GM19452 (cell line): ENCODE results near the gene ACTR8.

ENCODE experiments used
- ATAC-seq: cut with Tn5 transposase; IDR thresholded peaks from one replicate; pipeline ENCODE4 v1.9.1; 2021; ENCODE audit not compliant: unreplicated experiment

Gene ACTR8

DNA sequence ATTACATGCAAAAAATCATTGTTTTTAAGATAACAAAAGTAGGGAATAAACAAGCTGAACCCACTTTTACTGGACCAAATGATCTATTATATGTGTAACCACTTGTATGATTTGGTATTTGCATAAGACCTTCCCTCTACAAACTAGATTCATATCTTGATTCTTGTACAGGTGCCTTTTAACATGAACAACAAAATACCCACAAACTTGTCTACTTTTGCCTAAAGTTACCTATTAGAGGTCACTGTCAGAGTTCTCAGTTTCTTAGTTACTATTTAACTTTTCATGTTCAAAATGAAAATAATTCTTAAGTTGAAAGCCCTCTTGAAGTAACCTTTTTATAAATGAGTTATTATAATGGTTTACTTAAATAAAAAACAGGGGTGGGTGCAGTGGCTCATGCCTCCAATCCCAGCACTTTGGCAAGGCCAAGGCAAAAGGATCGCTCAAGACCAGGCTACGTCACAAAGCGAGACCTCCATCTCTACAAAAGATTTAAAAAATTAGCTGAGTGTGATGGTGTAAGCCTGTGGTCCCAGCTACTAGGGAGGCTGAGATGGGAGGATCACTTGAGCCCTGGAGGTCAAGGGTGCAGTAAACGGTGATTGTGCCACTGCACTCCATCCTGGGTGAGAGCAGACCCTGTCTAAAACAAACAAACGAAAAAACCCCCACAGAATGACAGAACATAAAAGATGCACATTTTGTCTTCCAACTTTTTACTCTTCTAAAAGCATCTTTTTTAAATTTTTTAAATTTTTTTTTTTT, 16.0 kb downstream of the ACTR8 start:
- peak; percentile 80 for ATAC-seq

- no peak for ATAC-seq
These were observed 18.8 kb downstream of the ACTR8 start for GRCh38 chr3:53863145-53863544.

- no peak for ATAC-seq
These were observed 19.7 kb downstream of the ACTR8 start for GRCh38 chr3:53862241-53862640.

DNA sequence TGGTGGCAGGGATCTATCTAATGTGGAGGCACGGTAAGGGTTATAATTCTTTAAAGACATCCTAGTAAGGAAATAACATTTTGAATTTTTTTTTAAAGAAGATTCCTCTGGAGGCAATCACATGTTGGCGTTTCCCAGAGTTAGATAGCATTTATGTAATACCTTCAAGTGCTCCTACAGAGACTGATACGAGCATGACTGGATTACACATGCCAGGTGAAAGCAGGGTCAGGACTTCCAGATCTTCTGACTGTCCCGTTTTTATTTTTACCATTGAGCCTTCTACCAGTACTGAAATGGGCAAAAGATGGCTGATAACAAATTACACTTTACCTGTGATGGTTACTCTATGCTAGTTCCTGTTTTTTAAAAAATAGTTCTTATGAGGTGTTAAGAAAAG, 21.8 kb downstream of the ACTR8 start:
- ATAC-seq = no peak

GRCh38 chr3:53859178-53859577, 22.8 kb downstream of the ACTR8 start:
- no peak for ATAC-seq

DNA sequence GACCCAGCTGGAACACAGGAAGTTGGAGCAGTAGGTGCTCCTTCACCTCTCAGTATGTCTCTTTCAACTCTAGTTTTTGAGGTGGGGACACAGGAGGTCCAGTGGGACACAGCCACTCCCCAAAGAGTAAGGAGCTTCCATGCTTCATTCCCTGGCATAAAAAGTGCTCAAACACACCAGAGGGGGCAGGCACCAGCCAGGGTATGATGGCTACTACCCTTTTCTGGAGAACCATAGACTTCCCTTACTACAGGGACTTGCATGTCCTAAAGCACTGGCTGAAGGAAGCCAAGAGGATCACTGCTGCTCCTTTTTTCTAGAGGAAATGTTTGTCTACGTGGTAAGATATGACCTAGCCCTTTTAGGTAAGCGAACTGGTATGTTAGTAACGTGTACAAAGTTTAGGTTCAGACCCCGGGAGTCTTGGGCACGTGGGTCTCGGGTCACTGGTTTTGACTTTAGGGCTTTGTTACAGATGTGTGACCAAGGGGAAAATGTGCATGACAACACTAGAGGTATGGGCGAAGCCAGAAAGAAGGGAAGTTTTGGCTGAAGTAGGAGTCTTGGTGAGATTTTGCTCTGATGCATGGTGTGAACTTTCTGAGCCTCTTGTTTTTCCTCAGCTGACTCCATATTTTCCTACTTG, 23.7 kb downstream of the ACTR8 start:
- no peak for ATAC-seq

GRCh38 chr3:53856964-53857363, 25.0 kb downstream of the ACTR8 start:
- ATAC-seq = no peak

GRCh38 chr3:53850895-53851294, 31.1 kb downstream of the ACTR8 start:
- ATAC-seq = no peak

DNA sequence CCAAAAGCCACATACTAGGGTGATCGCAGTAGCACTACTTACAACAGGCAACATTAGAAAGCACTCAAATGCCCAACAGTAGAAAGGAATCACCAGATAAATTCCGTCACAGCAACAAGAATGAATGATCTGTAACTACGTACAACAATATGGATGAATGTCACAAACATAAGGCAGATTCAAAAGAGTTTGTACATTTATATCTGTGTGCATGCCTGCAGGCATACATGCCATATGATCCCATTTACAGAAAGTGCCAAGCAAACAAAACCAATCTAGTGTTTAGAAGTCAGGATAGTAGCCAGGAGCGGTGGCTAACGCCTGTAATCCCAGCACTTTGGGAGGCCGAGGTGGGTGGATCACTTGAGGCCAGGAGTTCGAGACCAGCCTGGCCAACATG, 32.0 kb downstream of the ACTR8 start:
- ATAC-seq = no peak

DNA sequence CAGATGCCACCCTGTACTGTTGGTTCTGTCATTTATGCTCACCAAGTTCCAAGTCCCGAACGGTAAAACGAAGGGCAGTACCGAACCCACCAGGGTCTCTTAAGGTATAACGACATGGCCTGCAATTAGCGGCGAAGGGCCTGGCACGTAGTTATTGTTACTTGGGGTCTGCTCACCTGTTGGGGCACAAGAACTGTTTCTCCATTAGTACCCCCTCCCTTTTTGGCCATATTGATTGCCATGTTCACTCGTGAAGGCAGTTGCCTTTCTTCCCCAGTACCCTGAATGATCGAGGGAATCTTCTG, 35.1 kb downstream of the ACTR8 start:
- ATAC-seq = no peak

DNA sequence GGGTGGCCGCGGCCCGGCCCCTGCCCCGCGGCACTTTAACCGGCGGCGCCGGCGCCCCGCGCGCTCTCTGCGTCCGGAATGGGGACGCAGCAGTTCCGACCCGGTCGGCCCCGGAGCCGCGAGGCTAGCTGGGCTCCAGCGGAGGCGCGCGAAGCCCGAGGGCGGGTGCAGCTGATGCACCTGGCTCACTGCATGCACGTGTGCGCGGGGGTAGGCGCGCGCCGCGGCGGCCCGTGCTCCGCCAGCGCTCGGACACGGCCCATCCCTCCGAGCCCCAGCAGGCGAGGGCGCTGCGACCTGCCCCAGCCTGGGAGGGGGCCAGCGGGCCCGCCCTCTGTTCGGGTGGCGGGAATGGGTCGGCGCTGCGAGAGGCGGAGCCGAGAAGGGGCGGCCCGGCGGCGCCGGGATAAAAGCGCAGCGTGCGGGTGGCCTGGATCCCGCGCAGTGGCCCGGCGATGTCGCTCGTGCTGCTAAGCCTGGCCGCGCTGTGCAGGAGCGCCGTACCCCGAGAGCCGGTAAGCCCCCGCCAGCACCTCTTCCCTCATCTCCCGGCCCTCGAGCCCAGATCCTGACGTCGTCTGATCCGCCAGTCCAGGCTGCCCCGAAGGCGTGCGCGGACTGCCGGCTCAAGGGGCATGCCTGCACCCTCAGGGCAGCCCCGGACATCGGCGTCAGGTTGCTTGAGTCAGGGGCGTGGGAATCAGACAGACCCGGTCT, 35.7 kb downstream of the ACTR8 start, which contains the start of the genes CHDH and IL17RB:
Gene CHDH (minus strand): TSS at position 286 of the 717 bp plus-strand sequence. CDS start 22,411 bp downstream, outside the sequence.
Gene IL17RB (plus strand): TSS at position 435 of the 717 bp plus-strand sequence. CDS start 21 bp downstream, at position 456.
- ATAC-seq = peak; percentile 48

DNA sequence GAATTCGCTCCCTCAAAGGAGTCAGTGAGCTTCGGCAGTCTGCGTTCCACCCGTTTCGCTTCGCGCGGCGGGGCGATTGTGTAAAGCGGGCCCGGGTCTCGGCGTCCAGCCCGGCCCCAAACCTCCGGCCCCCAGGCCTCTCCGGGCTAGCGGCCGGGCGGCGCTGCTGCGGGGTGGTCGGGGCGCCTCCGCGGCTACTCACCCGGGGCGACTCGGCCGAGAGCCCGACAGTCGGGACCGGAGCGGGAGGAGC, 36.1 kb downstream of the ACTR8 start:
- peak; percentile 6 for ATAC-seq

- peak; percentile 3 for ATAC-seq
These were observed 36.7 kb downstream of the ACTR8 start for GRCh38 chr3:53845103-53845880.

DNA sequence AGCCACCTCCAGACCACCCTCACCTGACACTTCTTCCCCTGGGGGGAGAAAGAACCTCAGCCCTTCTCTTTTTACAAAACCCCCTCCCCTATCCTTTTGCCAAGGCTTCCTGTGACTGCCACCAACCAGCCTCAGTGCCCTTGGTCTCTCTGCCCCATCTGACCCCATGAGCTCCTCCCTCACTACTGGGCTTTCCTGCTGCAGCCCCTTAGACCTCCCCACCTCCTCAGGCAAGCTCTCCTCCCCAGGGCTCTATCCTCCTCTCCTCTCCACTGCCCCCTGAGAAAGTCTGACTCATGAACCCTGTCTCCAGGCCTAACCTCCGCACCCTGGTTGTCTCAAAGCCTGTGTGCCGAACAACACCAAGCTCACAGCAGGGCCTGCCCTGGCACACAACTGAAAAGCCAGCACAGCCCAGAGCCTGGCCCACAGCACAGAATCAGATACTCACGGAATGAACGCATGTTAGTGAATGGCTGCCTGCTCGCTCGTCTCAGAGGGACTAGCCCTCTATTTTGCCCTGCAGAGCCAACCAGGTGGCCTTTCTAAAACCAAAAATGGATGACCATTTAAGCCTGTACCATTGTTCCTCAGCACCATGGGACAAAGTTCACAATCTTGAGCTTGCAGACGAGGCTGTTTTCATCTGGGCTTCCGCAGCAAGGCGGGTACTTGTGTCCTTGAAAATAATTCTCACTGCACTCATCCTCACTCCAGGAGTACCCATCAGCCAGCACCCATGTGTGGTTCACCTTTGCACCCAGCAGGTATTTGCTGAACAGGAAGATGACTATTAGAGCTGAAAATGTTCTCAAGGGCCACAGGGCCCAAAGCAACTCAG, 37.5 kb downstream of the ACTR8 start:
- no peak for ATAC-seq

DNA sequence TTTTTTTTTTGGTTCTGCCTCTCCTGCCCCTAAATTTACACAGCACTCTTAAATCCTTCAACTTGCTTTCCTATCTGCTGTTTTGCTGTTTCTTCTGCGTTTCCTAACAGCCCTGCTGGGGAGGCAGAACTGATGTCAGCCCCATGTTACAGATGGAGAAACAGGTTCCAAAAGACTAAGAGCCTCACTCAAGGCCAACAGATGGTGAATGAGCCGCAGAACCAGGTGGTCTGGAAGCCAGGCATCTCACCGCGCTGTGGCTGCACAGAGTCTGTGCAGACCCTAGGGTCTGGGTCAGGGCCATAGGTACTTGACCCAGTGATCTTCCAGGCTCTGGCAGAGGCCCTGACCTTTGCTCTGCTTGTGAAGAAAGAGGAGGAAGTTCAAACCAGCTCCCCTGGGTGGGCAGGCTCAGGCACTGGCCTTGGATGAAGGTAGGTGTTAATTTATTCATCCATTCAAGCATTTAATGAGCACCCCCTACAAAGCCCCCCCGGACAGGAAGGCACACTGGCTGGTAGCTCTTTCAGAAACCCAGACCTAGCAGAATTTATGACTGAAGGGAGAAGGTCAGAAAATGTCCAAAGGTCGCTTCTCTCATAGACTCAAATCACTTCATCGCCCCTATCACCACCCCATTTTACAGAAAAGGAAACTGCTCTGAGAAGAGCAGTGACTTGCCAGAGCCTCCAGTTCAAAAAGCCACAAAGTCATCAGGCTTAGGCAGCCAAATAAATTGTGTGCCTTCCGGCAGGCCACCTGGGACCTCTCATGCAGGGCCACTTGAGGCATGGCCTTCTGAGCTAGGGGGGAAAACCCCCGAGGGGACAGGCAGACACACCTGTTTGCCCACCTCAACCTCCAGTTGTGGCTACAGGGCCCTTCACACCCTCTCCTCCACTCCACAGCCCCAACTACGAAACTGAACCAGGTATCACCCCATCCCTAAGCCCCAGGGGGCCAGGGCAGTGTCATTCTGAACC, 38.5 kb downstream of the ACTR8 start:
- peak; percentile 45 for ATAC-seq

GRCh38 chr3:53842436-53843194, 39.3 kb downstream of the ACTR8 start:
- no peak for ATAC-seq

DNA sequence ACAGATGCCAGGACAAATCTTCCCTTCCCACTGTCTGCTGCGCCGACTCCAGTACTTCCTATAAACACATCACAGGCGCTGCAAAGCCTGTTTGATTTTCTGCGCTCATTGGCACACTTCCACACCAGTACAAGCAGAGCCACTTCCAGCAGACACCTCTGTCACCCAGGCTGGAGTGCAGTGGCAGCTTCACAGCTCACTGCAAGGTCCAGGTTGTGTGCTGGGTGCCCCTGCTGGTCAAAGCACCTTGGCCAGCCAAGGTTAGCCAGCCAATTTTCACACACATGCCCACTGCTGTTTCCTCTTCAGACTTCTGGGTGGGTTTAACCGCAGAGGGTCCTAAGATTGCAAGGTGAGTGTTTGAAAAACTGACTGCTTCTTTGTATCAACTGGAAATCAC, 40.7 kb downstream of the ACTR8 start:
- no peak for ATAC-seq

DNA sequence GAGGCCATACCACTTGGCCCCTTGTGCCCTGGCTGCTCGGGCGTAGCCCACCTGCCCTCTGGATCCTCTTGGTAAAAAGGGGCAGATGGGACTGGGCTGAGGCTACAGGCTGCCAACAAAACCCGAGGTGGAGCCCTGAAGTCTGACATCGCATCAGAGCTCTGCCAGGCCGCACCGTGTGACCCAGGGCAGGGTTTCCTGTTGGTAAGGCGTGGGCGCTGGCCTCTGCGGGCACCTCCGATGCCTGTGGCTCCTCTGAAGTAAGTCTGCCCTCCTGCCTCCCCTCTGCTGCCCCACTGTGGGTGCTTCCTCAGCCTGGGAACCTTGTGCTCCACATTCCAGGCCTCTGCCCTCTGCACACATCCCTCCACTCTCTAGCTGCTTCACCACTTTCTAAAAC, 44.6 kb downstream of the ACTR8 start:
- ATAC-seq = no peak
